HG02840 (cell line): ENCODE results near the gene MST1.

Source experiments
- ATAC-seq: cut with Tn5 transposase; IDR thresholded peaks from one replicate; pipeline ENCODE4 v1.9.1; 2021; ENCODE audit warnings: mild to moderate bottlenecking, moderate library complexity, moderate number of reproducible peaks; ENCODE audit not compliant: unreplicated experiment, low FRiP score

The MST1 gene

GRCh38 chr3:49689046-49689907 lies at the start of gene MST1, which contains the start of gene RNF123:
Gene MST1 (minus strand): TSS chr3:49689474. CDS start chr3:49688691, 783 bp downstream.
Gene RNF123 (plus strand): TSS chr3:49689557. CDS start chr3:49691166, 1,609 bp downstream.
- peak; percentile 77 for ATAC-seq

DNA sequence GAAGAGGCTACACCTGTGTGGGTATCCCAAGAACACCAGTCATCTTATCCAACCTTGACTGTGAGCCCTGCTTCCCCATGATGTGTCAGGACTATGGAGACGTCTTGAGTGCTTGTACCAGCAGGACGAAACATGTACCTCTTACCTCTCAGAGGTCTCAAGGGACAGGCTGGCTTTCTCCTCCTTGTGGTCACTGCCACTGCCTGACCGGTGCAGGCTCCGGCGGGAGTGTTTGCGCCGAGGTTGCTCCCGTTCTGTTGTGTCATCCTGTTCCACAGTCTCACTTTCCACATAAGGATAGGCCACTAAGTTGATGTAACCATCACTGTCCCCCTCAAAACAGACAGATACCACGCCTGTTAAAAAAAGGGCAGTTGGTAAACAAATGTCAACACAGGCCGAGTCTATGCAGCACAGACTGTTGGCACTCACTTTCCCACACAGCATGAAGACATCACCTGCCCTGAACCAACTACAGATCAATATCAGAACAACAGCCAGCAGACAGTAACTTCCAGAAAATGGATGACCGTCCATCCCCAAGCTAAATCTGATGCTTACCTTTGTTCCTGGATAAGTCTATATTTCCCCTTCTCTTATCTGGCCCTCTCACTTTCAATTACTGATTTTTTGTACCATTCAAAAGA lies 48.9 kb upstream of the MST1 start:
- no peak for ATAC-seq

- ATAC-seq, result no peak
Measured at GRCh38 chr3:49734752-49735151, 45.5 kb upstream of the MST1 start.

GRCh38 chr3:49733551-49733950 lies 44.3 kb upstream of the MST1 start:
- no peak for ATAC-seq

DNA sequence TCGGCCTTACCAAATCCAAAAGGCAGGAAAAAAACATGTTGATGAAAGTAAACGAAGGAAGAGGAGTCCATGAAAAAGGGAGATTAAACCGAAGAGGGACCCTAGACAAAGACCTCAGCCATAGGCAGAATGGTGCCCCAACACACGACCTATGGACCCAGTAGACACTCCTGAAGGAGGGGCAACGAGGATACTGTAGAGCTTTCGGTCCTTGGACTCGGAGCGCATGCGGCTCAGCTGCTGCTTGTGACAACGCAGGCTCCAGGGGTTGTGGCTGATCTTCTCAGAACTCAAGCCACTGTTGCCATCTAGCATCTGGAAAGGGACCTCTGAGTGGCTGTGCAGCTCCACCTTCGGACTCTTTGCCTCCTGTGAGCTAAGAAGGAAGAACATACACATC lies 43.3 kb upstream of the MST1 start:
- ATAC-seq, result no peak

DNA sequence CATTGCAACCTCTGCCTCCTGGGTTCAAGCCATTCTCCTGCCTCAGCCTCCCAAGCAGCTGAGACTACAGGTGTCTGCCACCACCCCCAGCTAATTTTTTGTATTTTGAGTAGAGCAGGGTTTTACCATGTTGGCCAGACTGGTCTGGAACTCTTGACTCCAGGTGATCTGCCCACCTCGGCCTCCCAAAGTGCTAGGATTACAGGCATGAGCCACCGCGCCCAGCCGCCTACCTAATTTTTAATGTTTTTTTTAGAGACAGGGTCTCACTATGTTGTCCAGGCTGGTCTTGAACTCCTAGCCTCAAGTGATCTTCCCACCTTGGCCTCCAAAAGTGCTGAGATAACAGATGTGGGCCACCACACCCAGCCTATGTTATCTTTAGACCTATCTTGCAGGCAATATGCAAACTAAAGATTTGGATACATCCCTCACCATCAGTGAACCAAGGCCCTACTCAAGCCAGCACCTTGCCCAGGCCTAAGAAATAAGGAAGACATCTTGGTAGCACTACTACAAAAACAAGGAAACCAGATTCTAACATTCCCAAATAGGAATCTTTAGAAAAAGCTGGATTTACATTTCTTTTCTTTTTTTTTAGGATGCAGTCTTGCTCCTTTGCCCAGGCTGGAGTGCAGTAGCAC lies 40.8 kb upstream of the MST1 start:
- ATAC-seq, result no peak

DNA sequence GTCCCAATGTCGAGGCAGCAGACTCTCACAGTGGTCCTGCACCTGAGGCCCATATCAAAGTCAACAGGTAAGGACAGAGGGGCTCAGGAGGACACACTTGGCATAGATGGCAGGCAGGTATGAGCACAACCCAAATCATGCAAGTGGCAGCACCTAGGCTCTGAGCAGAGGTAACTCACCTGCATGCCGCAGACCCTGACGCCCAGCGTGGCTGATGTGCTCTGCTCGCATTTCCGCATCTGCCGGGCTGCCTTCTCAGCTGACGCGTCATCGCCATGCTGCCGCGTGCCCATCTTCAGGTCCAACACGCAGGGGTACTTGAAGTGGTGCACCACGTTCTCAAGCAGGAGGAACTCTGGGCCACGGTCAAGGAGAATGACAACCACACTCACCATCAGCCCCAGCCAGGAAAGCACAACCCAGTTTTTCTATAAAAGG lies 38.7 kb upstream of the MST1 start:
- ATAC-seq, result no peak

GRCh38 chr3:49727154-49727923 lies 38.1 kb upstream of the MST1 start:
- ATAC-seq, result no peak

- ATAC-seq, result no peak
Measured at GRCh38 chr3:49725906-49726681, 36.8 kb upstream of the MST1 start.

GRCh38 chr3:49724586-49724985 lies 35.3 kb upstream of the MST1 start:
- no peak for ATAC-seq

DNA sequence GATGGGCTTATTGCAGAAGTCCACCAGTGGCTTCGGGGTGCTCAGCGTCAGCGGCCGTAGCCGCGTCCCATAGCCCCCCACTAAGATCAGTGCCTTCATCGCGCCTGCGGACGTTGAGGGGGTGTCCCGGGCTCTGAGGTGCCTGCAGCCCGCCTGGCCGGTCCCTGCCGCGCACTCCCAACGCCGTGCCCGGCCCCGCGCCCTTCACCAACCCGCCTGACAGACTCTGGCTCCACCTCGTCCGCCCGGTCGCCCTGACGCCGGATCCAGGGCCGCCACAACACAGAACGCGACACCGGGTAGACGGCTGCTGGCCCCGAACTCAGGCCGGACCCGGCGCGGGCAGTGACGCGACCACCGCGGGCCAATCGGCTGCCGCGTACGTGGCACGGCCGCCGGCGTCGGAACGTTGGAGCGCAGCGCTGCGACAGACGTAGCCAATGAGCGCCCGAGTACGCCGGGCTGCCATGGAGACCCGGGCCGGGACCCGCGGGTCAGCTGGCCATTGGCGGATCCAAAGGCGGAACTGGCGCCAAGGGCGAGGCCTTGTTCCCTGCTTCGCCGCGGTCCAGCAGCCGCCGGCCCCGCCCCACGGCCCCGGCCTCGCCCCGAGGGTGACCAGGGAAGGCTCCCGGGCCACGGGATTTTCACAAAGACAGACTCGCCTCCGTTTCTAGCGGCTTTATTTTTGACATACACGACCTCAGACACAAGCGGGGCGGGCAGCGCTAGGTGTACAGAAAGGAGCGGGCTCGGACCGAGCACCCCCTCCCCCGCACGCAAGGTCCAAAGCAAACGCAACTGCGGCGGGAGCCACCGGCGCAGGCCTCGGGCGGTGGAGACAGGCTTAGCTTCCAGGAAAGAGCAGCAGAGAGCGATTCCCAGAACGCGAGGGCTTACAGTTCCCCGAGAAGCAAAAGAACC lies 34.6 kb upstream of the MST1 start, which contains the start of gene GMPPB:
GMPPB (minus strand) TSS at position 324 of the 924 bp plus-strand sequence; CDS start at position 99, 225 bp downstream.
- ATAC-seq, result peak; percentile 65

GRCh38 chr3:49723296-49723627 lies 34.0 kb upstream of the MST1 start:
- ATAC-seq, result peak; percentile 5

DNA sequence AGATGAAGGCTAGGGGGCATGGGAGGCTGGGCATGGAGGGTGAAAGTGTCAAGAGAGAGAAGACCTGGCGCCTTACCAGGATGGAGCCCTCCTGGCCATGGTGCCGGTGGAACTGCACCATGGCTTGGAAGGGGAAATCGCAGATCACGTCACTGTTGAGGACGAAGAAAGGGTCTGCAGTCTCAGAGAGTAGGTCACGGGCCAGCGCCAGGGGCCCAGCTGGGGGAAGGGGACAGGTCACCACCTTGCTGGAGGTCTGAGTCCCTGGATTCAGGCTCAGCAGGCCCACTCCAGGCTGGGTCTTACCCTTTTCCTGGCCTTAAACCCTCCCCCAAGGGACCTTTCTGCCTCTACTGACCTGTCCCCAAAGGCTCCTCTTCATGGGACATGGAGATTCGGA lies 33.6 kb upstream of the MST1 start:
- no peak for ATAC-seq

GRCh38 chr3:49721896-49722781 lies 32.9 kb upstream of the MST1 start:
- no peak for ATAC-seq

- ATAC-seq, result no peak
Measured at GRCh38 chr3:49721596-49721895, 32.3 kb upstream of the MST1 start.

DNA sequence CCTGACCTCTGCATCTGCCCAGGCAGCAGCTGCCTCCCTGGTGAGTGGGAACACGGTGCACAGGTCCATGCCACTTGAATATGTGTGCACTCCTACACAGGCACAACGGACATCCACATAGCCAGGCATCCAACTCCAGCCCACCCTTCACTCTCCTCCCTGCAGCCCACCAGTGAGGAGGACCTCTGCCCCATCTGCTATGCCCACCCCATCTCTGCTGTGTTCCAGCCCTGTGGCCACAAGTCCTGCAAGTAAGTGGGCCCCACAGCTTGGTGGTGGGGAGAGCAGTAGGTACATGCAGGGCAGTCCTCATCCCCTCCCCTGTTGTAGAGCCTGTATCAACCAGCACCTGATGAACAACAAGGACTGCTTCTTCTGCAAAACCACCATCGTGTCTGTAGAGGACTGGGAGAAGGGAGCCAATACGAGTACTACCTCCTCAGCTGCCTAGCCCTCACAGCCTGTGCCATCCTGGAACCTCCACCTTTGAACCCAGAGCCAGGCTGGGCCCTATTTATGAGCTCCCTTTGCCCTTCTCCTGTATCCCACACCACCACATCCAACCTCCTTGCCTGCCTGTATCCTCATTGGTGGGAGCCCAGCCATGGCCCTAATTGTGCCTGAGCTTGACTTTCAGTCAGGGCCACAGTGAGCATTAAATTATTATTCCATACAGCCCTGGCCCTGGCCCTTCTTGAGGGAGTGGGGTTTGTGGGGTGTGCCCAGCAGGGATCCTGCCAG lies 31.8 kb upstream of the MST1 start:
- ATAC-seq, result no peak

DNA sequence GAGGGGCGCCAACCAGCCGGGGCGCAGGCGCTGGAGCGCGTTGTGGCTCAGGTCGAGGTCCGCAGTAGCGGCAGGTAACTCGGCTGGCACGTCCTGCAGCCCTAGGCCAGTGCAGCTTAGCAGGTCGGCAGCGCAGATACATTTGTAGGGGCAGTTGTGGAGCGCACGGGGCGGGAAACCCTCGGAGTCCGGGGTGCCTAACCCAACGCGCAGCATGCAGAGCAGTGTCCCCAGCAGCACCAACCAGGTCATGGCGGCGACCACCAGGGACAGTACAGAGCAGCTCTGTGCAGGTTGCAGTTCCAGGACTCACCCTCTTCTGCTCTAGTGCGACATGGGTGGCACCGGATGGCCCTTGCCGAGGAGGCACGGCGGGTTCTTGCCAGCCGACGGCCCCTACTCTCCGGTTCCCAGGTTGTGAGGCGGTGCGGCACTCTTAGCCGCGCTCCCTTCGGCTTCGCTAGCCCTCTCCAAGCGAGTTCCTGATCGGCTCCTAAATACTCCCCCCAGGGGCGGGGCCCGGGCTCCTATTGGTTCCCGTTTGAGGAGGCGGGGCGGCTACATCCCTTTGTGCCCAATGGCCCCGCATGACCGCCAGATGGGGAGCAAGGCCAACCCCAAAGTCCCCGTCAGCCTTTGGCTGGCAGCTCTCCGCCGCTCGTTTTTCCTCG lies 30.1 kb upstream of the MST1 start, which contains the start of gene AMIGO3:
AMIGO3 (minus strand) TSS at position 471 of the 671 bp plus-strand sequence; CDS start at position 252, 219 bp downstream.
- ATAC-seq, result peak; percentile 41
